Progenitor cell of endocrine pancreas (in vitro differentiated cells): Measurements from ENCODE around the gene DNAJC6. TPM values are rescaled to one million over a fixed set of nuclear protein-coding genes. Genes with fewer than 3 reads are reported as not detected.

Source experiments
- DNase-seq: peaks from one replicate; pipeline ENCODE4 v3.0.0; 2021; ENCODE audit warnings: low spot score; ENCODE audit not compliant: unreplicated experiment
- H3K27ac Mint-ChIP-seq: 2 replicates; pipeline ENCODE4 v1.8.0; 2021; ENCODE audit warnings: mild to moderate bottlenecking, moderate library complexity, mixed read lengths
- H3K27me3 Mint-ChIP-seq: 2 replicates; pipeline ENCODE4 v1.8.0; 2021; ENCODE audit warnings: mixed read lengths
- H3K36me3 Mint-ChIP-seq: 2 replicates; pipeline ENCODE4 v1.8.0; 2022; ENCODE audit warnings: mixed read lengths; ENCODE audit not compliant: insufficient read depth
- H3K4me1 Mint-ChIP-seq: 2 replicates; pipeline ENCODE4 v1.8.0; 2021; ENCODE audit warnings: low read depth, mixed read lengths
- H3K4me3 Mint-ChIP-seq: 2 replicates; pipeline ENCODE4 v1.8.0; 2021; ENCODE audit warnings: low read depth, mild to moderate bottlenecking, moderate library complexity, mixed read lengths
- H3K9me3 Mint-ChIP-seq: 2 replicates; pipeline ENCODE4 v1.8.0; 2021; ENCODE audit warnings: low read depth, mixed read lengths
- CTCF ChIP-seq: fragments of 200-600 bp; sonication (generic); IDR thresholded peaks from one replicate; pipeline ENCODE4 v1.5.0; 2021; ENCODE audit warnings: antibody characterized with exemption, mild to moderate bottlenecking; ENCODE audit not compliant: unreplicated experiment
- total RNA-seq: library from RNA; stranded (reverse); gene quantifications from 2 replicates; pipeline ENCODE4 v1.2.1, GENCODE V29; 2021

The DNAJC6 gene
- total RNA-seq, 1 donor from 2014 or later = 7.1 TPM

GRCh38 chr1:65317866-65318653, 8.7 kb downstream of the DNAJC6 start:
- no peak for TF ChIP-seq CTCF
- Mint-ChIP-seq H3K9me3 (no peaks in the 10 kb centered on the region), H3K27me3 (no peaks in the 10 kb centered on the region), H3K36me3 (no peaks in the 10 kb centered on the region), H3K27ac (no peak overlapping the region), H3K4me1 (no peaks in the 10 kb centered on the region), H3K4me3 (no peak overlapping the region)
- DNase-seq = no peak

GRCh38 chr1:65319141-65319540, 9.8 kb downstream of the DNAJC6 start:
- H3K9me3 Mint-ChIP-seq = no peaks in the 10 kb centered on the region
- H3K36me3 Mint-ChIP-seq = no peaks in the 10 kb centered on the region
- H3K4me3 Mint-ChIP-seq = no peak overlapping the region
- H3K27me3 Mint-ChIP-seq = no peaks in the 10 kb centered on the region
- H3K27ac Mint-ChIP-seq = no peak overlapping the region
- TF ChIP-seq CTCF = no peak
- H3K4me1 Mint-ChIP-seq = no peaks in the 10 kb centered on the region
- DNase-seq = no peak

- Mint-ChIP-seq H3K4me1 (no peaks in the 10 kb centered on the region), H3K27ac (no peak overlapping the region), H3K27me3 (no peaks in the 10 kb centered on the region), H3K36me3 (no peaks in the 10 kb centered on the region), H3K9me3 (no peaks in the 10 kb centered on the region), H3K4me3 (no peak overlapping the region)
- no peak for TF ChIP-seq CTCF
- DNase-seq = no peak
These were observed 10.4 kb downstream of the DNAJC6 start for GRCh38 chr1:65319754-65320153.

GRCh38 chr1:65321879-65322278, 12.5 kb downstream of the DNAJC6 start:
- Mint-ChIP-seq H3K4me1 (no peaks in the 10 kb centered on the region), H3K36me3 (no peaks in the 10 kb centered on the region), H3K9me3 (no peaks in the 10 kb centered on the region), H3K27ac (no peak overlapping the region), H3K27me3 (no peaks in the 10 kb centered on the region), H3K4me3 (no peak overlapping the region)
- TF ChIP-seq CTCF = no peak
- DNase-seq = no peak

GRCh38 chr1:65323246-65323645, 13.9 kb downstream of the DNAJC6 start:
- H3K36me3 Mint-ChIP-seq = no peaks in the 10 kb centered on the region
- H3K4me1 Mint-ChIP-seq = no peaks in the 10 kb centered on the region
- H3K27ac Mint-ChIP-seq = no peak overlapping the region
- H3K27me3 Mint-ChIP-seq = no peaks in the 10 kb centered on the region
- no peak for DNase-seq
- no peak for TF ChIP-seq CTCF
- H3K9me3 Mint-ChIP-seq = no peaks in the 10 kb centered on the region
- H3K4me3 Mint-ChIP-seq = no peak overlapping the region
